Measurements from ENCODE around the gene PALLD. TPM values are rescaled to one million over a fixed set of nuclear protein-coding genes. Genes with fewer than 3 reads are reported as not detected.

PALLD gene
- total RNA-seq, 1 experiment from 2014 or later = 95.9 TPM

GRCh38 chr4:168743601-168744000 is 246.7 kb downstream of the PALLD start:
- in situ Hi-C loops (cut with HindIII; ENCODE audit: low pct_unique_long_range_greater_than_20kb, low sequenced_read_pairs) = no loop called here
- no peak for DNase-seq (ENCODE audit: low read depth)

GRCh38 chr4:168744021-168744420 is 247.2 kb downstream of the PALLD start:
- no peak for DNase-seq (ENCODE audit: low read depth)

GRCh38 chr4:168748807-168749206 is 252.0 kb downstream of the PALLD start:
- in situ Hi-C loops (cut with HindIII; ENCODE audit: low pct_unique_long_range_greater_than_20kb, low sequenced_read_pairs) = no loop called here
- no peak for DNase-seq (ENCODE audit: low read depth)

More at GRCh38 chr4:168744021-168744420, 247.2 kb downstream of the PALLD start:
- in situ Hi-C loops (cut with HindIII; ENCODE audit: low pct_unique_long_range_greater_than_20kb, low sequenced_read_pairs) = no loop called here

GRCh38 chr4:168751263-168752225 is 254.7 kb downstream of the PALLD start:
- no peak for DNase-seq (ENCODE audit: low read depth)
- in situ Hi-C loops (cut with HindIII; ENCODE audit: low pct_unique_long_range_greater_than_20kb, low sequenced_read_pairs) = no loop called here

- no peak for DNase-seq (ENCODE audit: low read depth)
These were observed 259.0 kb downstream of the PALLD start for GRCh38 chr4:168755598-168756477.

GRCh38 chr4:168757500-168757899 is 260.6 kb downstream of the PALLD start:
- DNase-seq (ENCODE audit: low read depth) = peak; percentile 19
- in situ Hi-C loops (cut with HindIII; ENCODE audit: low pct_unique_long_range_greater_than_20kb, low sequenced_read_pairs) = no loop called here

More at GRCh38 chr4:168755598-168756477, 259.0 kb downstream of the PALLD start:
- in situ Hi-C loops (cut with HindIII; ENCODE audit: low pct_unique_long_range_greater_than_20kb, low sequenced_read_pairs) = no loop called here

GRCh38 chr4:168758351-168758876 is 261.6 kb downstream of the PALLD start:
- in situ Hi-C loops (cut with HindIII; ENCODE audit: low pct_unique_long_range_greater_than_20kb, low sequenced_read_pairs) = no loop called here
- DNase-seq (ENCODE audit: low read depth) = peak; percentile 92

GRCh38 chr4:168759321-168759720 is 262.5 kb downstream of the PALLD start:
- DNase-seq (ENCODE audit: low read depth) = no peak
- in situ Hi-C loops (cut with HindIII; ENCODE audit: low pct_unique_long_range_greater_than_20kb, low sequenced_read_pairs) = no loop called here

- DNase-seq (ENCODE audit: low read depth) = no peak
- in situ Hi-C loops (cut with HindIII; ENCODE audit: low pct_unique_long_range_greater_than_20kb, low sequenced_read_pairs) = no loop called here
These were observed 263.2 kb downstream of the PALLD start for GRCh38 chr4:168759959-168760527.

- in situ Hi-C loops (cut with HindIII; ENCODE audit: low pct_unique_long_range_greater_than_20kb, low sequenced_read_pairs) = no loop called here
- DNase-seq (ENCODE audit: low read depth) = no peak
These were observed 264.2 kb downstream of the PALLD start for GRCh38 chr4:168761066-168761465.

- in situ Hi-C loops (cut with HindIII; ENCODE audit: low pct_unique_long_range_greater_than_20kb, low sequenced_read_pairs) = no loop called here
- DNase-seq (ENCODE audit: low read depth) = no peak
These were observed 268.5 kb downstream of the PALLD start for GRCh38 chr4:168765322-168765721.

- in situ Hi-C loops (cut with HindIII; ENCODE audit: low pct_unique_long_range_greater_than_20kb, low sequenced_read_pairs) = no loop called here
- DNase-seq (ENCODE audit: low read depth) = peak; percentile 80
These were observed 268.9 kb downstream of the PALLD start for GRCh38 chr4:168765726-168766125.

- DNase-seq (ENCODE audit: low read depth) = peak; percentile 80
- in situ Hi-C loops (cut with HindIII; ENCODE audit: low pct_unique_long_range_greater_than_20kb, low sequenced_read_pairs) = no loop called here
These were observed 269.9 kb downstream of the PALLD start for GRCh38 chr4:168766604-168767316.

GRCh38 chr4:168769416-168769815 is 272.6 kb downstream of the PALLD start:
- no peak for DNase-seq (ENCODE audit: low read depth)
- in situ Hi-C loops (cut with HindIII; ENCODE audit: low pct_unique_long_range_greater_than_20kb, low sequenced_read_pairs) = no loop called here

GRCh38 chr4:168769837-168770236 is 273.0 kb downstream of the PALLD start:
- DNase-seq (ENCODE audit: low read depth) = no peak
- in situ Hi-C loops (cut with HindIII; ENCODE audit: low pct_unique_long_range_greater_than_20kb, low sequenced_read_pairs) = no loop called here

GRCh38 chr4:168771251-168771650 is 274.4 kb downstream of the PALLD start:
- in situ Hi-C loops (cut with HindIII; ENCODE audit: low pct_unique_long_range_greater_than_20kb, low sequenced_read_pairs) = no loop called here
- DNase-seq (ENCODE audit: low read depth) = no peak

GRCh38 chr4:168773388-168774195 is 276.7 kb downstream of the PALLD start:
- DNase-seq (ENCODE audit: low read depth) = no peak
- in situ Hi-C loops (cut with HindIII; ENCODE audit: low pct_unique_long_range_greater_than_20kb, low sequenced_read_pairs) = no loop called here
